ENCODE data around the gene AEBP1.

DNA sequence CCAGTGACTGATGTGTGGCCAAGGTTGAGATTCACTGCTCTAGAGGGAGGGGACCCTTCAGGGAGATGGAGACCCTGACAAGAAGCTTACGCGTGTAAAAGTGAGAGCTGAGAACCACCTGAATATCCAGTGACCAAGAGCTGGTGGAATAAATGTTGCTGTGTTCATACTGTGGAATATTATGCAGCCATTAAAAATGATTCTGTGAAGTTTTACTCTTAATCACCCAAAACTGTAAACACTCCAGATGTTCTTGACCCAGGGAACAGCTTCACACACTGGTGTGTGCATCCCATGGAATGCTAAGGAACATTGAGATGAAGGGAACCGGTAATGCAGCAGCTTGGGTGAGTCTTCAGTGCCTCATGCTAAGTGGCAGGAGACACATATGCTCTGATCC is 17.5 kb upstream of the AEBP1 start:
- TF ChIP-seq, protein P1, sequence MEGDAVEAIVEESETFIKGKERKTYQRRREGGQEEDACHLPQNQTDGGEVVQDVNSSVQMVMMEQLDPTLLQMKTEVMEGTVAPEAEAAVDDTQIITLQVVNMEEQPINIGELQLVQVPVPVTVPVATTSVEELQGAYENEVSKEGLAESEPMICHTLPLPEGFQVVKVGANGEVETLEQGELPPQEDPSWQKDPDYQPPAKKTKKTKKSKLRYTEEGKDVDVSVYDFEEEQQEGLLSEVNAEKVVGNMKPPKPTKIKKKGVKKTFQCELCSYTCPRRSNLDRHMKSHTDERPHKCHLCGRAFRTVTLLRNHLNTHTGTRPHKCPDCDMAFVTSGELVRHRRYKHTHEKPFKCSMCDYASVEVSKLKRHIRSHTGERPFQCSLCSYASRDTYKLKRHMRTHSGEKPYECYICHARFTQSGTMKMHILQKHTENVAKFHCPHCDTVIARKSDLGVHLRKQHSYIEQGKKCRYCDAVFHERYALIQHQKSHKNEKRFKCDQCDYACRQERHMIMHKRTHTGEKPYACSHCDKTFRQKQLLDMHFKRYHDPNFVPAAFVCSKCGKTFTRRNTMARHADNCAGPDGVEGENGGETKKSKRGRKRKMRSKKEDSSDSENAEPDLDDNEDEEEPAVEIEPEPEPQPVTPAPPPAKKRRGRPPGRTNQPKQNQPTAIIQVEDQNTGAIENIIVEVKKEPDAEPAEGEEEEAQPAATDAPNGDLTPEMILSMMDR (conservative IDR thresholded peaks at IDR 0.05; ENCODE audit: low read depth, low read length), result no peak
- TF ChIP-seq POLR2A (IDR thresholded peaks at IDR 0.05; ENCODE audit: low read depth, low read length), result no peak
- no peak for TF ChIP-seq SMC3 (IDR thresholded peaks at IDR 0.05; ENCODE audit: low read depth, low read length)
- no peak for TF ChIP-seq FOS (IDR thresholded peaks at IDR 0.05; ENCODE audit: low read depth, low read length)
- TF ChIP-seq MAZ (IDR thresholded peaks at IDR 0.05; ENCODE audit: borderline replicate concordance, low read depth, low read length), result no peak
- no peak for TF ChIP-seq MAFK (IDR thresholded peaks at IDR 0.05; ENCODE audit: low read depth, low read length)
- TF ChIP-seq RAD21 (IDR thresholded peaks at IDR 0.05; ENCODE audit: low read length), result no peak
- TF ChIP-seq CEBPB (IDR thresholded peaks at IDR 0.05; ENCODE audit: low read depth, low read length), result no peak
- TF ChIP-seq RFX5 (IDR thresholded peaks at IDR 0.05; ENCODE audit: low read depth, low read length), result no peak
- TF ChIP-seq, protein P2, sequence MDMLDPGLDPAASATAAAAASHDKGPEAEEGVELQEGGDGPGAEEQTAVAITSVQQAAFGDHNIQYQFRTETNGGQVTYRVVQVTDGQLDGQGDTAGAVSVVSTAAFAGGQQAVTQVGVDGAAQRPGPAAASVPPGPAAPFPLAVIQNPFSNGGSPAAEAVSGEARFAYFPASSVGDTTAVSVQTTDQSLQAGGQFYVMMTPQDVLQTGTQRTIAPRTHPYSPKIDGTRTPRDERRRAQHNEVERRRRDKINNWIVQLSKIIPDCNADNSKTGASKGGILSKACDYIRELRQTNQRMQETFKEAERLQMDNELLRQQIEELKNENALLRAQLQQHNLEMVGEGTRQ (IDR thresholded peaks at IDR 0.05; ENCODE audit: low read depth, low read length), result no peak
- TF ChIP-seq RCOR1 (IDR thresholded peaks at IDR 0.05; ENCODE audit: insufficient replicate concordance, low read length), result no peak
